ENCODE measurements around the gene CEL. TPM values are rescaled to one million over a fixed set of nuclear protein-coding genes. Genes with fewer than 3 reads are reported as not detected.

Gene CEL
- total RNA-seq, 5 donors from 2014 or later (not counting 1 experiment from before 2014, with no cell fraction given), result 0.28 to 9.0 (median 7.9) TPM

DNA sequence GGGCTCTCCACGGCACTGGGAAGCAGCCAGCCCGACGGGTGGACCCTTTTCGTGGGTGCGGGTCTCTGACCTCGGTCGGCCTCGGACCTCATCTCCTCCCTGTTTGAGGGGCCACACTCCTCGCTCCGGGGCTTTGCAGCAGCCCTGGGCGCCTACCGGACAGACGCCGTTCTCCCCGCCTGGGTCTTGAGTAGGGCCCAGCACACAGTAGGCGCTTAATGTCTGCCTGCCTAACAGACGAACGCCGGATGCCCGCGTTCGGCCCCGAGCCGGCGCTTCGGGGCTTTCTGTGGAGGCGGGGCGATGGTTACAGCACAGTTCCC is 31.8 kb upstream of the CEL start:
- peak overlapping the region; percentile 99 for H3K27ac Mint-ChIP-seq
- H3K27me3 Mint-ChIP-seq, result no peaks in the 10 kb centered on the region
- peak overlapping the region; percentile 84 for H3K27ac ChIP-seq (ENCODE audit: low read length)
- no peaks in the 10 kb centered on the region for H3K9me3 Mint-ChIP-seq
- ChIA-PET POLR2A (interaction anchor here in 1 of 2 donors (0.6 to 1.4 kb wide), 7 partner anchors 114 to 1763 kb away, joined by 3 to 9 read pairs (median 4); no protein-coding TSS in a partner anchor), CTCF (interaction anchor here (0.6 to 1.6 kb wide), 8 partner anchors 8 to 794 kb away, joined by 3 to 34 read pairs (median 4); no protein-coding TSS in a partner anchor)
- no peaks in the 10 kb centered on the region for H3K27me3 ChIP-seq (replicated peaks in 1 of 2; ENCODE audit: control insufficient read depth in 2 of 2, extremely low read depth in 1 of 2, insufficient read depth in 2 of 2, low read length in 1 of 2)
- DNase-seq (peak in 1 of 35 experiments; percentile 13), ATAC-seq (replicated peaks in 1 of 4) (peak; percentile 7 to 15 (median 11))
- peak overlapping the region; percentile 86 to 87 for H3K4me3 ChIP-seq (ENCODE audit: control insufficient read depth in 1 of 2, extremely low read depth in 1 of 2, low read length in 1 of 2)
- peaks cover 40 to 66% (median 56%) of the 10 kb centered on the region in 3 donors for H3K4me1 Mint-ChIP-seq
- no peaks in the 10 kb centered on the region for H3K36me3 ChIP-seq (ENCODE audit: control insufficient read depth in 2 of 2, extremely low read depth in 1 of 2, insufficient read depth in 1 of 2, low read length in 1 of 2)
- H3K4me3 Mint-ChIP-seq, result peak overlapping the region; percentile 90 to 99 (median 97)
- WGBS (ENCODE audit: insufficient coverage), result under 1% methylated on average over 28 of the region's 28 CpGs
- H3K36me3 Mint-ChIP-seq, result no peaks in the 10 kb centered on the region
- no peaks in the 10 kb centered on the region for H3K9me3 ChIP-seq
- H3K4me1 ChIP-seq (ENCODE audit: control insufficient read depth in 1 of 2, extremely low read depth in 1 of 2, insufficient read depth in 2 of 2, low read length in 2 of 2), result peaks cover 14 to 31% of the 10 kb centered on the region in 2 experiments

DNA sequence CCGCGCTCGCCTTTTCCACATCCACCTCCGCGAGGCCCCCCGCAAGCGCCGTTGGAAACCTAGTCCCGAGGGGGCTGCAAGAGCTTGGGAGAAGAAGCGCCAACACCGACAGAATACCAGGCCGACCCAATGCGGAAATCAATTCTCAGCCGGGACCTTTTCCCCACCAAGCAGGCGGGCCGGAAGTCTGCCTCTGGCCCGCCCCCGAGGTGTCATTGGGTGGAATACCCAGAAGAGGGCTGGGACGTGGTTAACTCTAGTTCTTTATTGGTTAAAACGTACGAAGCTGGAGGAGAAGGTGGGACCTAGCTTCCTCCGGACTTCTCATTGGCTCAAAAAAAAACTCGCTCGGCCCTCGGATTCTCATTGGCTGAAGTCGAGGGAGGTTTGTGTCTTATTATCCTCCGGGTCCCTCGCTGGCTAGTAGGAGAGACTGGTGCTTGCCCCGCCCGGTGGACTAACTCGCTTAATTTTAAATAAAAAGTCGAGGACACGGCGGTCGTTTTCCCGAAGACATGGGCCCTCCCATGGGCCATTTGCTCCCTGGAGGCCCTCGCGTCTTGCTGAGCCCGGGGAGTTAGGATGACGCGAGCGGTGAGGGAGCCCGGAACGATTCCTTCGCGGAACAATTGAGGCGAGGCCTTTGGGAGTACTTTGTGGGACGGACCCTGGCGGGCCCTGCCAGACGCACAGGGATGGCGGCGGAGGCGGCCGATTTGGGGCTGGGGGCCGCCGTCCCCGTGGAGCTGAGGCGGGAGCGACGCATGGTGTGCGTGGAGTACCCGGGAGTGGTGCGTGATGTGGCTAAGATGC is 31.3 kb upstream of the CEL start, which contains the start of gene GTF3C5:
TSS of gene GTF3C5 (plus strand) at position 681 of the 813 bp plus-strand sequence. CDS start at position 696, 15 bp downstream.
- DNase-seq (peak; percentile 82 to 96 (median 92)), ATAC-seq (replicated peaks in 1 of 4) (peak; percentile 96 to 97 (median 96))
- Histone ChIP-seq H3K36me3 (ENCODE audit: control insufficient read depth in 2 of 2, extremely low read depth in 1 of 2, insufficient read depth in 1 of 2, low read length in 1 of 2) (no peaks in the 10 kb centered on the region), H3K27me3 (replicated peaks in 1 of 2; ENCODE audit: control insufficient read depth in 2 of 2, extremely low read depth in 1 of 2, insufficient read depth in 2 of 2, low read length in 1 of 2) (no peaks in the 10 kb centered on the region), H3K9me3 (no peaks in the 10 kb centered on the region), H3K27ac (ENCODE audit: low read length) (peak within 1 kb of the TSS; percentile 84), H3K4me1 (ENCODE audit: control insufficient read depth in 1 of 2, extremely low read depth in 1 of 2, insufficient read depth in 2 of 2, low read length in 2 of 2) (peaks cover 14 to 31% of the 10 kb centered on the region in 2 experiments), H3K4me3 (ENCODE audit: control insufficient read depth in 1 of 2, extremely low read depth in 1 of 2, low read length in 1 of 2) (peak within 1 kb of the TSS; percentile 86 to 87)
- CTCF ChIA-PET, result interaction anchor here (0.6 to 1.6 kb wide), 9 partner anchors 8 to 794 kb away, joined by 3 to 34 read pairs (median 3); no protein-coding TSS in a partner anchor
- no peaks in the 10 kb centered on the region for H3K36me3 Mint-ChIP-seq
- peak within 1 kb of the TSS; percentile 99 for H3K27ac Mint-ChIP-seq
- H3K9me3 Mint-ChIP-seq, result no peaks in the 10 kb centered on the region
- H3K4me1 Mint-ChIP-seq, result peaks cover 41 to 68% (median 60%) of the 10 kb centered on the region in 3 donors
- peak within 1 kb of the TSS; percentile 90 to 99 (median 97) for H3K4me3 Mint-ChIP-seq
- WGBS (ENCODE audit: insufficient coverage), result under 1% methylated on average over 57 of the region's 63 CpGs
- POLR2A ChIA-PET, result interaction anchor here in 1 of 2 donors (0.6 to 1.4 kb wide), 9 partner anchors 103 to 1764 kb away, joined by 3 to 9 read pairs (median 4); no protein-coding TSS in a partner anchor
- H3K27me3 Mint-ChIP-seq, result no peaks in the 10 kb centered on the region

DNA sequence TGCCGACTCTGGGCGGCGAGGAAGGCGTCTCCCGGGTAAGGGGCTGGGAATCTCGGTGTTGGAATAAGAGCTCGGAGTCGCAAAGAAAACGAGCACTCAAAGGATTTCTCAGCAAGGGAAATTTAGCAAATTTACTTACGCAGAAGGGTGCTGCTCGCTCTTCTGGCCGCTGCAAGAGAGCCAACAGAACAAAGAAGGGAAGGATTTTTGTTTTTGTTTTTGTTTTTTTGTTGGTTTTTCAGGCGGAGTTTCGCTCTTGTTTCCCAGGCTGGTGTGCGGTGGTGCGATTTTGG is 30.7 kb upstream of the CEL start:
- H3K4me3 ChIP-seq (ENCODE audit: control insufficient read depth in 1 of 2, extremely low read depth in 1 of 2, low read length in 1 of 2), result peak overlapping the region; percentile 86 to 87
- ChIA-PET CTCF (interaction anchor here (1.2 to 2.2 kb wide), 4 partner anchors 9 to 117 kb away, joined by 3 to 34 read pairs (median 11); no protein-coding TSS in a partner anchor), POLR2A (interaction anchor here in 1 of 2 donors (1.1 to 1.4 kb wide), 2 partner anchors 113 to 341 kb away, joined by 3 to 7 read pairs; no protein-coding TSS in a partner anchor)
- H3K27me3 Mint-ChIP-seq, result no peaks in the 10 kb centered on the region
- ATAC-seq (replicated peaks in 1 of 4), result no peak
- no peaks in the 10 kb centered on the region for H3K27me3 ChIP-seq (replicated peaks in 1 of 2; ENCODE audit: control insufficient read depth in 2 of 2, extremely low read depth in 1 of 2, insufficient read depth in 2 of 2, low read length in 1 of 2)
- under 1% methylated on average over 14 of the region's 16 CpGs for WGBS (ENCODE audit: insufficient coverage)
- H3K36me3 ChIP-seq (ENCODE audit: control insufficient read depth in 2 of 2, extremely low read depth in 1 of 2, insufficient read depth in 1 of 2, low read length in 1 of 2), result no peaks in the 10 kb centered on the region
- peak overlapping the region; percentile 99 for H3K27ac Mint-ChIP-seq
- H3K4me3 Mint-ChIP-seq, result peak overlapping the region; percentile 90 to 99 (median 97)
- peaks cover 14 to 31% of the 10 kb centered on the region in 2 experiments for H3K4me1 ChIP-seq (ENCODE audit: control insufficient read depth in 1 of 2, extremely low read depth in 1 of 2, insufficient read depth in 2 of 2, low read length in 2 of 2)
- no peaks in the 10 kb centered on the region for H3K9me3 Mint-ChIP-seq
- H3K4me1 Mint-ChIP-seq, result peaks cover 41 to 71% (median 65%) of the 10 kb centered on the region in 3 donors
- H3K27ac ChIP-seq (ENCODE audit: low read length), result peak overlapping the region; percentile 40
- no peaks in the 10 kb centered on the region for H3K36me3 Mint-ChIP-seq
- H3K9me3 ChIP-seq, result no peaks in the 10 kb centered on the region
- no peak for DNase-seq

DNA sequence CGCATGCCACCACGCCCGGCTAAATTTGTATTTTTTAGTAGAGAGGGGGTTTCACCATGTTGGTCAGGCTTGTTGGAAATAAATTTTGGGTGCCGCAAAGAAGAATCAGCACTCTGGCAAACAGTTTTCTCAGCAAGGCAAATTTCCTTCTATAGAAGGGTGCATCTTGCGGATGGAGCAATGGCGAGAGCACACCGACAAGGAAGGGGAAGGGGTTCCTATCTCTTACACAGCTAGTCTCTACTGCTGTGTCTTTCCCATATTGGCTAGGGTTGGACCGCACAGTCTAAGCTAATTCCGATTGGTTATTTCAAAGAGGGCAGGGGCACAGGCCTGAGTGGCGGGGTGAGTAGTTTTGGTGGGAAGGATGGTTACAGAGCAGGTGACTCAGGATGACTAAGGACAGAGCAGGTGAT is 30.3 kb upstream of the CEL start:
- H3K4me3 Mint-ChIP-seq, result peak overlapping the region; percentile 90 to 99 (median 97)
- ATAC-seq (replicated peaks in 1 of 4), result no peak
- CTCF ChIA-PET, result interaction anchor here in 1 of 2 donors (1.6 to 2.2 kb wide), 4 partner anchors 9 to 117 kb away, joined by 5 to 34 read pairs (median 11); no protein-coding TSS in a partner anchor

DNA sequence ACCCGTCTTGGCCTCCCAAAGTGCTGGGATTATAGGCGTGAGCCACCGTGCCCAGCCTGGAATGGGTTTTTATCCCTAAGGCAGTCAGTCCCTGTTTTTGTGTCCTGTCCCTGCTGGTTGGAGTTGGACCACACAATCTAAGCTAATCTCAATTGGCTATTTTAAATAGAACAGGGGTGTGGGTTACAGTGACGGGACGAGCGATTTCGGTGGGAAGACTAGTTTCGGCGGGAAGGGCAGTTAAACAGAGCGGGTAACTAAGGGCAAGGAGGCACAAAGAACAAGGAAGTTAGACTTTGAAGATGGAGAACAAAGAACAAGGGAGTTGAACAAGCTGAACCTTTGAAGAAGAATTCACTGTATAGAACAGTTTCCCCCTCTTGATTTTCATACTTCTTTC is 29.6 kb upstream of the CEL start:
- Mint-ChIP-seq H3K4me3 (peak overlapping the region; percentile 90 to 99 (median 97)), H3K9me3 (no peaks in the 10 kb centered on the region), H3K4me1 (peaks cover 41 to 73% (median 69%) of the 10 kb centered on the region in 3 donors), H3K27ac (peak overlapping the region in 1 of 2 donors; percentile 76), H3K27me3 (no peaks in the 10 kb centered on the region), H3K36me3 (no peaks in the 10 kb centered on the region)
- ChIA-PET CTCF (interaction anchor here in 1 of 2 donors (1.6 to 2.2 kb wide), 2 partner anchors 10 to 112 kb away, joined by 5 to 8 read pairs; no protein-coding TSS in a partner anchor), POLR2A (no interaction called here)
- Histone ChIP-seq H3K9me3 (no peaks in the 10 kb centered on the region), H3K27me3 (replicated peaks in 1 of 2; ENCODE audit: control insufficient read depth in 2 of 2, extremely low read depth in 1 of 2, insufficient read depth in 2 of 2, low read length in 1 of 2) (no peaks in the 10 kb centered on the region), H3K4me1 (ENCODE audit: control insufficient read depth in 1 of 2, extremely low read depth in 1 of 2, insufficient read depth in 2 of 2, low read length in 2 of 2) (peaks cover 14 to 31% of the 10 kb centered on the region in 2 experiments), H3K36me3 (ENCODE audit: control insufficient read depth in 2 of 2, extremely low read depth in 1 of 2, insufficient read depth in 1 of 2, low read length in 1 of 2) (peaks cover 0 to 2% of the 10 kb centered on the region in 2 donors), H3K27ac (ENCODE audit: low read length) (no peak overlapping the region), H3K4me3 (ENCODE audit: control insufficient read depth in 1 of 2, extremely low read depth in 1 of 2, low read length in 1 of 2) (no peak overlapping the region)
- no peak for DNase-seq
- 100% methylated on average over 1 of the region's 10 CpGs for WGBS (ENCODE audit: insufficient coverage)
- no peak for ATAC-seq (replicated peaks in 1 of 4)

More for the DNA sequence above, 30.3 kb upstream of the CEL start:
- peaks cover 41 to 73% (median 67%) of the 10 kb centered on the region in 3 donors for H3K4me1 Mint-ChIP-seq
- Histone ChIP-seq H3K4me3 (ENCODE audit: control insufficient read depth in 1 of 2, extremely low read depth in 1 of 2, low read length in 1 of 2) (peak overlapping the region; percentile 86 to 87), H3K9me3 (no peaks in the 10 kb centered on the region), H3K27ac (ENCODE audit: low read length) (no peak overlapping the region), H3K36me3 (ENCODE audit: control insufficient read depth in 2 of 2, extremely low read depth in 1 of 2, insufficient read depth in 1 of 2, low read length in 1 of 2) (no peaks in the 10 kb centered on the region), H3K27me3 (replicated peaks in 1 of 2; ENCODE audit: control insufficient read depth in 2 of 2, extremely low read depth in 1 of 2, insufficient read depth in 2 of 2, low read length in 1 of 2) (no peaks in the 10 kb centered on the region), H3K4me1 (ENCODE audit: control insufficient read depth in 1 of 2, extremely low read depth in 1 of 2, insufficient read depth in 2 of 2, low read length in 2 of 2) (peaks cover 14 to 31% of the 10 kb centered on the region in 2 experiments)
- no peaks in the 10 kb centered on the region for H3K9me3 Mint-ChIP-seq
- no peaks in the 10 kb centered on the region for H3K36me3 Mint-ChIP-seq
- 81% methylated on average over 5 of the region's 10 CpGs for WGBS (ENCODE audit: insufficient coverage)
- H3K27ac Mint-ChIP-seq, result peak overlapping the region; percentile 68 to 99
- POLR2A ChIA-PET, result interaction anchor here in 1 of 2 donors (1.4 kb wide), 1 partner anchor 113 kb away, joined by 7 read pairs; no protein-coding TSS in a partner anchor
- H3K27me3 Mint-ChIP-seq, result no peaks in the 10 kb centered on the region
- no peak for DNase-seq

DNA sequence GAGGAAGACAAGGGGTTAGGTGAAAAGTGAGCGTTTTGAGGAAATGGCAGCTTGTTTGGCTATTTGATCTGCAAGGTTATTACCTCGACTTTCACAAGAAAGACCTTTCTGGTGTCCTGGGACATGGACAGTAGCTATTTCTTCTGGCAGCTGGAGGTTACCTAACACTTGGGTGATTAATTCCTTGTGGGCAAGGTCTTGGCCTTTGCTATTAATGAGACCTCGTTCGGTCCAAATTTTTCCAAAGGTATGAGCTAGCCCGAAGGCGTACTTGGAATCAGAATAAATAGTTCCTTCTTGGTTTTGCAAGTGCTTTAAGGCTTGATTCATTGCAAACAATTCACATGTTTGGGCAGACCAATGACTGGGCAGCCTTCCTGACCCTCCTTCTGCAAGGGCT is 26.1 kb upstream of the CEL start:
- H3K9me3 Mint-ChIP-seq, result no peaks in the 10 kb centered on the region
- H3K36me3 Mint-ChIP-seq, result peaks cover 5% of the 10 kb centered on the region
- H3K4me1 Mint-ChIP-seq, result peaks cover 56 to 64% (median 61%) of the 10 kb centered on the region in 3 donors
- H3K27ac Mint-ChIP-seq, result no peak overlapping the region
- DNase-seq (no peak), ATAC-seq (replicated peaks in 1 of 4) (no peak)
- no peaks in the 10 kb centered on the region for H3K27me3 ChIP-seq (replicated peaks in 1 of 2; ENCODE audit: control insufficient read depth in 2 of 2, extremely low read depth in 1 of 2, insufficient read depth in 2 of 2, low read length in 1 of 2)
- H3K9me3 ChIP-seq, result no peaks in the 10 kb centered on the region
- 84% methylated on average over 5 of the region's 6 CpGs for WGBS (ENCODE audit: insufficient coverage)
- no peak overlapping the region for H3K4me3 ChIP-seq (ENCODE audit: control insufficient read depth in 1 of 2, extremely low read depth in 1 of 2, low read length in 1 of 2)
- H3K27ac ChIP-seq (ENCODE audit: low read length), result no peak overlapping the region
- peaks cover 0 to 5% of the 10 kb centered on the region in 2 donors for H3K36me3 ChIP-seq (ENCODE audit: control insufficient read depth in 2 of 2, extremely low read depth in 1 of 2, insufficient read depth in 1 of 2, low read length in 1 of 2)
- H3K27me3 Mint-ChIP-seq, result no peaks in the 10 kb centered on the region
- ChIA-PET POLR2A (no interaction called here), CTCF (interaction anchor here in 1 of 2 donors (0.7 kb wide), 1 partner anchor 229 kb away, joined by 3 read pairs; no protein-coding TSS in a partner anchor)
- H3K4me3 Mint-ChIP-seq, result no peak overlapping the region
- H3K4me1 ChIP-seq (ENCODE audit: control insufficient read depth in 1 of 2, extremely low read depth in 1 of 2, insufficient read depth in 2 of 2, low read length in 2 of 2), result peaks cover 10 to 18% of the 10 kb centered on the region in 2 experiments

All from T-cell (primary cell).